Measurements from ENCODE around the gene FRMD4A.
A peak's percentile ranks its signal among the peaks of the same experiment; 100 is the strongest.
"Not testable (repeated sequence)": the region's sequence is repeated elsewhere in the genome, so short reads cannot be mapped to it uniquely, and the experiment has no call there.

FRMD4A gene

DNA sequence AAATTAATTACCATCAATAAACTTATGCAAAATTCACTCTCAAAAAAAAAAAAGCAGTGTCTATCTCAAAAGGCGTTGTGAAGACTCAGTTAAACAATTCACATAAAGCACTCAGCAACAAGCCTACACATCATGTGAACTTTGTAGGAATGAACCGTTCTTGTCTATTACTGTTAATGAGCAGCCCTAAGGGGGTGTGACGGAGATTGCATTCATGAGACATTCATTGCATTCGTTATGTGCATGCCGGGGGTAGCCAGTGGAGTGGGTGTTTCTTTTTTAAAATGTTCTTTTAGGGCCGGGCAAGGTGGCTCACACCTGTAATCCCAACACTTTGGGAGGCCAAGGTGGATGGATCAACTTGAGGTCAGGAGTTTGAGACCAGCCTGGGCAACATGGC lies 551.0 kb downstream of the FRMD4A start:
- no peak overlapping the region for H3K4me3 ChIP-seq (ENCODE audit: control insufficient read depth, low read depth, low read length)
- TF ChIP-seq, protein P1, sequence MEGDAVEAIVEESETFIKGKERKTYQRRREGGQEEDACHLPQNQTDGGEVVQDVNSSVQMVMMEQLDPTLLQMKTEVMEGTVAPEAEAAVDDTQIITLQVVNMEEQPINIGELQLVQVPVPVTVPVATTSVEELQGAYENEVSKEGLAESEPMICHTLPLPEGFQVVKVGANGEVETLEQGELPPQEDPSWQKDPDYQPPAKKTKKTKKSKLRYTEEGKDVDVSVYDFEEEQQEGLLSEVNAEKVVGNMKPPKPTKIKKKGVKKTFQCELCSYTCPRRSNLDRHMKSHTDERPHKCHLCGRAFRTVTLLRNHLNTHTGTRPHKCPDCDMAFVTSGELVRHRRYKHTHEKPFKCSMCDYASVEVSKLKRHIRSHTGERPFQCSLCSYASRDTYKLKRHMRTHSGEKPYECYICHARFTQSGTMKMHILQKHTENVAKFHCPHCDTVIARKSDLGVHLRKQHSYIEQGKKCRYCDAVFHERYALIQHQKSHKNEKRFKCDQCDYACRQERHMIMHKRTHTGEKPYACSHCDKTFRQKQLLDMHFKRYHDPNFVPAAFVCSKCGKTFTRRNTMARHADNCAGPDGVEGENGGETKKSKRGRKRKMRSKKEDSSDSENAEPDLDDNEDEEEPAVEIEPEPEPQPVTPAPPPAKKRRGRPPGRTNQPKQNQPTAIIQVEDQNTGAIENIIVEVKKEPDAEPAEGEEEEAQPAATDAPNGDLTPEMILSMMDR (conservative IDR thresholded peaks at IDR 0.05; ENCODE audit: control insufficient read depth, insufficient read depth, low read depth, low read length) = no peak
- no peak for DNase-seq (ENCODE audit: low read depth)

DNA sequence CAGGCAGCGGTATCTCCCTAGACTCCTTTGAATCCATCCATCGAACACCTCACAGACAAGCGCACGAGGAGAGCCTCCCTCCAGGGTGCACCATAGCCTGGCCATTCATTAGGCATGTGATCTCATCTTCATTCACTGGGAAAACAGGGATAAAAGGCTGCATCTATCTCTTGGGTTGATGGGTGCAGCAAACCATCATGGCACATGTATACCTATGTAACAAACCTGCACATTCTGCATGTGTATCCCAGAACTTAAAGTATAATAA lies 552.1 kb downstream of the FRMD4A start:
- H3K4me3 ChIP-seq (ENCODE audit: control insufficient read depth, low read depth, low read length); DNase-seq (ENCODE audit: low read depth): not testable (repeated sequence)

DNA sequence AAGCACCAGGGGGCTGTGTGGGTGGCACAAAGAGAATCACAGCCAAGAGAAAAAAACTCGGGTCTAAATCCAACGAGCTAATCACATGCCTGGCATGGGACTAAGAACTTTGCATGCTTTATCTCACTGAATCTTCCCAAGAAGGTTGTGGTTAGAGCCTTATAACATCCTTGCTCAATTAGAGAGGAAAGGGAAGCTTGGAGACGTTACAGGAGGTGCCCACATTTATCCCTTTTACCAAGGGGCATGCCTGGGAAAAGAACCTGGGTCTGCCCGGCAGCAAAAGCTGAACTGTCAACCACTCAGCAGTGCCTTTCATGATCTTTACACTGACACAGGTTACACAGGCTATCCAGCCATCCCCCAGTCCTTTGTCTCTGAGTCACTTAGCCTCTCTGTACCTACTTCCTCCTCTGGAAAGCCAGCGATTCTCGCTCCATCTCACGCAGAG lies 553.8 kb downstream of the FRMD4A start:
- no peak overlapping the region for H3K4me3 ChIP-seq (ENCODE audit: control insufficient read depth, low read depth, low read length)
- TF ChIP-seq, protein P1 (conservative IDR thresholded peaks at IDR 0.05; ENCODE audit: control insufficient read depth, insufficient read depth, low read depth, low read length) = no peak
- DNase-seq (ENCODE audit: low read depth) = peak; percentile 46

DNA sequence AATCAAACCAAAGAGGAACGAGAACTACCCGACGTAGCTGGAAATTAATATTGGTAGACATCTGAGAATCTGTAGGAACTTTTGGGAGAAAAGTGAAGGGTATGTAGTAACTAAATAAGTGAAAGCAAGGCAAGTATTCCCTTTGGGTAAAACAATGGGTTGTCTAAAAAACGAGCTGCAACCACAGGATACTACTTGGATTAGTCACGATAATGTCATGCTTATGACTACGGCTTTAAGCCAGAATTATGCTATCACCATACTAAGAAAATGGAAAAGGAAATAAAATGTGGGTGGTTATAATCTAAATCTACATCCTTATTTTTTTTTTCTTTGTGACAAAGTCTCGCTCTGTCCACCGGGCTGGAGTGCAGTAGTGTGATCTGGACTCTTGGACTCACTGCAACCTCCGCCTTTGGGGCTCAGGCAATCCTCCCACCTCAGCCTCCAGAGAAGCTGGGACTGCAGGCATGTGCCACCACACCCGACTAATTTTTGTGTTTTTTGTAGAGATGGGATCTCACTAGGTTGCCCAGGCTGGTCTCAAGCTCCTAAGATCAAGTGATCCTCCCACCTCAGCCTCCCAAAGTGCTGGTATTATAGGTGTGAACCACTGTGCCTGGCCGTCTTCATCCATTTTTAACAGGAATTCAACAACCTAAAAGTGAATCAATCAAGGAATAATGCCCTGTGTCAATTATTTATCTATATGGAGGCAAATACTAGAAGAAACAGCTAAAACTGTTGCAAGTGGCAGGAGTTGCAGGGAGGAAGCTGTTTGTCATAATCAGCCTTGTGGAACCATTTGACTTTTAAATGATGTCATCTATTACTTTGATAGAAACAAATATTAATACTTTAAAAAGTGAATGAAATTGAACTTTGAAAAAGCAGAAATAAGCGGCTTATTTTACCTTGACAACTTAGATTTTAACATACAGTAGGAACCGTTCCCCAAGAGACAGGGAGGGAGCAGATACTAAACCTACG lies 554.6 kb downstream of the FRMD4A start:
- TF ChIP-seq, protein P1 (conservative IDR thresholded peaks at IDR 0.05; ENCODE audit: control insufficient read depth, insufficient read depth, low read depth, low read length) = no peak
- DNase-seq (ENCODE audit: low read depth) = peak; percentile 91
- H3K4me3 ChIP-seq (ENCODE audit: control insufficient read depth, low read depth, low read length) = no peak overlapping the region

DNA sequence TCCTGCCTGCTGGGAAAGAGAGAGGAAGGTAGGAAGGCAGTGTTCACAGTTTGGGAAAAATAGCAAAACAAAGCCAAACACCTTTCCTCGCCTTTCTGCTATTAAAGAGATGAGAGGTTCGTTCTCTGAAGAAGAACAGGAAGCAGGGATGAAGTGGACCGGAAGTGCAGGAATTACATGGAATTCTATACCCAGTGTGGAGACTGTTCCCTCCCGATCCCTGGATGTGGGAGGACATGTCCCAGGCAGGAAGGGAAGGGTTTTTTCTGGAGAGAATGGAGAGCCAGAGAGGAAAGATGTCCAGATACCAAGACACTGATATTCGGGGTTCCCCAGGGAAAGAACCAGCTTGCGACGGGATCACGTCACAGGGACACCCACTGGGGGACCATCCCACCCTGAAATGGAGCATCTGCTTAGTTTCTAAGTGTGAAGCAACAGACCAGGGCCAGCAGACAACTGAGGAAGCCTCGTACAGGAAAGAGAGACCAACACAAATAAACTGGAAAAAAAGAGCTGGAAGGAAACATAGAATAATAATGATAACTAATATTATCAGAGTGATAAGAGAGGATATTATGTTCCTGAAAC lies 556.3 kb downstream of the FRMD4A start:
- TF ChIP-seq, protein P1 (conservative IDR thresholded peaks at IDR 0.05; ENCODE audit: control insufficient read depth, insufficient read depth, low read depth, low read length) = no peak
- DNase-seq (ENCODE audit: low read depth) = no peak
- no peak overlapping the region for H3K4me3 ChIP-seq (ENCODE audit: control insufficient read depth, low read depth, low read length)

DNA sequence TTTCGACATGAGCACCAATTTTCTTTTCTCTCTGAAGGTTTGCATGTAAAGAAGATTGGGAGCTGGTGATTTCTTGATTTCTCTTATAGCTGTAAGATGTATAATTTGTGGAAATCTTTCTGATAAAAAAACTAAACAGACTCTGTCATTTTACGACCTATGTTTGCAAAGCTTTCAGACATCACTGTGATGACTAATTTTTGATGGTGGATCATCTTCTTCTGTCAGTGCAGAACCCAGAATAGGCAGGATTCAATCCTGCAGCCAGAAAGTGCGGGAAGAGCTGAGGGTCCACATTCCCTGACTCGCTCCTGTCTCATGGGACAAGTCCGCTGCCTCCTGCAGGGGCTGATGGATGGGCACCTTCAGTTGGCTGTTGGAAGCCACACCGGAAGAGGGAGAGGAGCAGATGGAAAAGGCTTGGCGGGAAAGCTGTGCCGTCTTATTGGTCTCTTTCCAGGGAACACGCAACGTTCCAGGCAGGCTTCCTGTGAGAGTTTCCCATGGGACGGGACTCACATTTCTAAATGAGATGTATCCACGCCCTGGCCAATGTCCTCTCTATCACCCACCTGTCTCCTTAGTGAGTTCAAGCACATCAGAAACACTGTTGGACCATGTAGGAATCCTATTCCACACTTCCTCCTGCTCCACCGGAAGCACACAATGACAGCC lies 557.1 kb downstream of the FRMD4A start:
- peak; percentile 45 for DNase-seq (ENCODE audit: low read depth)

More for the DNA sequence above, 557.1 kb downstream of the FRMD4A start:
- TF ChIP-seq, protein P1 (conservative IDR thresholded peaks at IDR 0.05; ENCODE audit: control insufficient read depth, insufficient read depth, low read depth, low read length) = no peak
- no peak overlapping the region for H3K4me3 ChIP-seq (ENCODE audit: control insufficient read depth, low read depth, low read length)
